ENCODE data around the gene NRM.

Gene NRM

GRCh38 chr6:30690403-30691207, at the start of gene NRM (continued):
- TF ChIP-seq ZNF341 (tag by site-specific recombination; IDR thresholded peaks at IDR 0.05; ENCODE audit: low read depth) (peak; percentile 45), ELK4 (IDR thresholded peaks at IDR 0.05; ENCODE audit: borderline replicate concordance, low read depth, low read length) (no peak), EGR2 (tag by site-specific recombination; IDR thresholded peaks at IDR 0.05; ENCODE audit: low read depth) (no peak), IKZF3 (tag by site-specific recombination; IDR thresholded peaks at IDR 0.05) (peak; percentile 98), ZNF530 (tag by site-specific recombination; IDR thresholded peaks at IDR 0.05; ENCODE audit: low read depth) (no peak), SP7 (tag by site-specific recombination; IDR thresholded peaks at IDR 0.05) (0 out of 2 replicates have a peak, but pooled peaks have one; percentile 46), ZNF2 (tag by site-specific recombination; IDR thresholded peaks at IDR 0.05) (peak; percentile 43; the same call in 1 of the 2 replicates), ZNF561 (tag by site-specific recombination; IDR thresholded peaks at IDR 0.05; ENCODE audit: borderline replicate concordance) (peak; percentile 33; the same call in 1 of the 2 replicates), SP3 (tag by site-specific recombination; IDR thresholded peaks at IDR 0.05) (peak; percentile 98), KLF1 (tag by site-specific recombination; IDR thresholded peaks at IDR 0.05) (peak; percentile 77), SP2 (tag by site-specific recombination; IDR thresholded peaks at IDR 0.05) (peak; percentile 89), ZNF416 (tag by site-specific recombination; IDR thresholded peaks at IDR 0.05) (no peak), KLF9 (tag by site-specific recombination; IDR thresholded peaks at IDR 0.05; ENCODE audit: low read depth) (peak; percentile 97), KLF8 (tag by site-specific recombination; IDR thresholded peaks at IDR 0.05) (peak; percentile 96), GLI4 (tag by site-specific recombination; IDR thresholded peaks at IDR 0.05) (no peak), SCRT1 (tag by site-specific recombination; IDR thresholded peaks at IDR 0.05; ENCODE audit: borderline replicate concordance) (no peak), ZNF211 (tag by site-specific recombination; IDR thresholded peaks at IDR 0.05; ENCODE audit: low read depth) (no peak), ZNF600 (tag by site-specific recombination; IDR thresholded peaks at IDR 0.05) (peak; percentile 82)

- no peak overlapping the region for H3K4me3 ChIP-seq (ENCODE audit: low read depth, low read length)
- H3K4me1 ChIP-seq (ENCODE audit: control insufficient read depth, insufficient read depth, low read length) = no peaks in the 10 kb centered on the region
- no peak overlapping the region for H3K27ac ChIP-seq (ENCODE audit: extremely low read depth, low read depth, low read length)
- CTCF ChIA-PET = interaction anchor here (0.6 to 2.9 kb wide), 5 partner anchors 10 to 65 kb away, joined by 3 to 22 read pairs (median 7); no protein-coding TSS in a partner anchor
- peaks cover 33 to 57% of the 10 kb centered on the region in 2 experiments; a peak in 2 of 3 replicates for H3K36me3 ChIP-seq (ENCODE audit: control insufficient read depth in 2 of 2, insufficient read depth in 1 of 2, low read length in 2 of 2)
- H3K9me3 ChIP-seq (ENCODE audit: control insufficient read depth, insufficient read depth, low read depth, low read length) = no peaks in the 10 kb centered on the region
- TF ChIP-seq ZNF548 (tag by site-specific recombination; IDR thresholded peaks at IDR 0.05) (no peak), ZNF530 (tag by site-specific recombination; IDR thresholded peaks at IDR 0.05; ENCODE audit: low read depth) (no peak), ZBTB20 (tag by site-specific recombination; IDR thresholded peaks at IDR 0.05) (no peak), ZNF560 (tag by site-specific recombination; IDR thresholded peaks at IDR 0.05; ENCODE audit: borderline replicate concordance) (no peak), ZNF501 (tag by site-specific recombination; IDR thresholded peaks at IDR 0.05) (no peak), ZNF549 (tag by site-specific recombination; IDR thresholded peaks at IDR 0.05) (no peak), ZNF433 (tag by site-specific recombination; IDR thresholded peaks at IDR 0.05; ENCODE audit: low read depth) (no peak), ZNF473 (tag by site-specific recombination; IDR thresholded peaks at IDR 0.05) (no peak), HOXA7 (CRISPR knock-in tag; IDR thresholded peaks at IDR 0.05; ENCODE audit: borderline replicate concordance) (no peak), ZNF791 (tag by site-specific recombination; IDR thresholded peaks at IDR 0.05) (no peak), ZBTB6 (tag by site-specific recombination; IDR thresholded peaks at IDR 0.05) (no peak), ZFHX2 (tag by site-specific recombination; conservative IDR thresholded peaks at IDR 0.05) (no peak), ZNF248 (tag by site-specific recombination; IDR thresholded peaks at IDR 0.05) (no peak), KLF7 (tag by site-specific recombination; IDR thresholded peaks at IDR 0.05; ENCODE audit: borderline replicate concordance) (no peak), ZNF544 (tag by site-specific recombination; IDR thresholded peaks at IDR 0.05) (no peak)
- POLR2A ChIA-PET = interaction anchor here (0.6 to 1.9 kb wide), 6 partner anchors 9 to 58 kb away, joined by 3 to 9 read pairs (median 6); no protein-coding TSS in a partner anchor
Observed at GRCh38 chr6:30740540-30740870, 49.7 kb upstream of the NRM start.
